WTC11 (cell line): ENCODE data around the gene OR6B2.

Source experiments
- KAT7 ChIP-seq: sonication (generic); formaldehyde crosslinking; IDR thresholded peaks from 2 replicates; pipeline ENCODE4 v1.8.1; 2023; ENCODE audit warnings: missing genetic modification reagents, mild to moderate bottlenecking, borderline replicate concordance
- RELA ChIP-seq: sonication (generic); formaldehyde crosslinking; IDR thresholded peaks from 2 replicates; pipeline ENCODE4 v1.8.1; 2022; ENCODE audit warnings: missing genetic modification reagents, mild to moderate bottlenecking, borderline replicate concordance
- ZNF423 ChIP-seq: fragments of 250-450 bp; sonication (Bioruptor Pico); IDR thresholded peaks from 2 replicates; pipeline ENCODE4 v2.1.2; 2022; ENCODE audit warnings: mild to moderate bottlenecking, moderate library complexity
- TF ChIP-seq, protein P1 (sequence below): fragments of 200-600 bp; IDR thresholded peaks from 2 replicates; pipeline ENCODE4 v1.8.0; 2022; ENCODE audit warnings: antibody characterized with exemption
- TF ChIP-seq, protein P2 (sequence below): sonication (generic); formaldehyde crosslinking; IDR thresholded peaks from 2 replicates; pipeline ENCODE4 v1.8.0; 2023; ENCODE audit warnings: mild to moderate bottlenecking, missing genetic modification reagents

DNA sequence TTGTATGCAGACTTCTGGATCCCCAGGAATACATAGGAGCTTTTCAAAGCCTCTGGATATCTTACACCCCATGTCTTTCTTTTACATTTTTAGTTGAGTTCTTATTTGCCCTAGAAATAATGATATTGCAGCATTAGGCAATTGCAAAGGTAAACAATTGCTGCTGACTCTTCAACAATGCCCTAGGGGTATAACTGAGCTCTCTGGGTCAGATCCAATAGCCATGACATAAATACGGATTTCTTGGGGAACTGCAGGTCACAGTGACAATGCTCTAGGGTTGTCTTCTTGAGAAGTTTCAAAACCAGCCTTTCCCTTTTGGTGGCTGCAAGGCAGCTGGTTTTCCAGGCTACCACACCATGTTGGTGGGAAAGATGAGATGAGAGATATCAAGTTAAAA, 39.6 kb upstream of the OR6B2 start:
- no peak for TF ChIP-seq ZNF423
- no peak for TF ChIP-seq KAT7 (CRISPR knock-in tag)
- TF ChIP-seq, protein P1, sequence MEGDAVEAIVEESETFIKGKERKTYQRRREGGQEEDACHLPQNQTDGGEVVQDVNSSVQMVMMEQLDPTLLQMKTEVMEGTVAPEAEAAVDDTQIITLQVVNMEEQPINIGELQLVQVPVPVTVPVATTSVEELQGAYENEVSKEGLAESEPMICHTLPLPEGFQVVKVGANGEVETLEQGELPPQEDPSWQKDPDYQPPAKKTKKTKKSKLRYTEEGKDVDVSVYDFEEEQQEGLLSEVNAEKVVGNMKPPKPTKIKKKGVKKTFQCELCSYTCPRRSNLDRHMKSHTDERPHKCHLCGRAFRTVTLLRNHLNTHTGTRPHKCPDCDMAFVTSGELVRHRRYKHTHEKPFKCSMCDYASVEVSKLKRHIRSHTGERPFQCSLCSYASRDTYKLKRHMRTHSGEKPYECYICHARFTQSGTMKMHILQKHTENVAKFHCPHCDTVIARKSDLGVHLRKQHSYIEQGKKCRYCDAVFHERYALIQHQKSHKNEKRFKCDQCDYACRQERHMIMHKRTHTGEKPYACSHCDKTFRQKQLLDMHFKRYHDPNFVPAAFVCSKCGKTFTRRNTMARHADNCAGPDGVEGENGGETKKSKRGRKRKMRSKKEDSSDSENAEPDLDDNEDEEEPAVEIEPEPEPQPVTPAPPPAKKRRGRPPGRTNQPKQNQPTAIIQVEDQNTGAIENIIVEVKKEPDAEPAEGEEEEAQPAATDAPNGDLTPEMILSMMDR, result no peak
- TF ChIP-seq RELA (CRISPR knock-in tag), result no peak
- TF ChIP-seq, protein P2, sequence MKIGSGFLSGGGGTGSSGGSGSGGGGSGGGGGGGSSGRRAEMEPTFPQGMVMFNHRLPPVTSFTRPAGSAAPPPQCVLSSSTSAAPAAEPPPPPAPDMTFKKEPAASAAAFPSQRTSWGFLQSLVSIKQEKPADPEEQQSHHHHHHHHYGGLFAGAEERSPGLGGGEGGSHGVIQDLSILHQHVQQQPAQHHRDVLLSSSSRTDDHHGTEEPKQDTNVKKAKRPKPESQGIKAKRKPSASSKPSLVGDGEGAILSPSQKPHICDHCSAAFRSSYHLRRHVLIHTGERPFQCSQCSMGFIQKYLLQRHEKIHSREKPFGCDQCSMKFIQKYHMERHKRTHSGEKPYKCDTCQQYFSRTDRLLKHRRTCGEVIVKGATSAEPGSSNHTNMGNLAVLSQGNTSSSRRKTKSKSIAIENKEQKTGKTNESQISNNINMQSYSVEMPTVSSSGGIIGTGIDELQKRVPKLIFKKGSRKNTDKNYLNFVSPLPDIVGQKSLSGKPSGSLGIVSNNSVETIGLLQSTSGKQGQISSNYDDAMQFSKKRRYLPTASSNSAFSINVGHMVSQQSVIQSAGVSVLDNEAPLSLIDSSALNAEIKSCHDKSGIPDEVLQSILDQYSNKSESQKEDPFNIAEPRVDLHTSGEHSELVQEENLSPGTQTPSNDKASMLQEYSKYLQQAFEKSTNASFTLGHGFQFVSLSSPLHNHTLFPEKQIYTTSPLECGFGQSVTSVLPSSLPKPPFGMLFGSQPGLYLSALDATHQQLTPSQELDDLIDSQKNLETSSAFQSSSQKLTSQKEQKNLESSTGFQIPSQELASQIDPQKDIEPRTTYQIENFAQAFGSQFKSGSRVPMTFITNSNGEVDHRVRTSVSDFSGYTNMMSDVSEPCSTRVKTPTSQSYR, result no peak
